Measurements from ENCODE around the gene PPP6R2.

PPP6R2 gene

GRCh38 chr22:50325444-50326224 is 17.5 kb upstream of the PPP6R2 start:
- no peak for TF ChIP-seq CTCF (IDR thresholded peaks at IDR 0.05)

- no peak for TF ChIP-seq CTCF (IDR thresholded peaks at IDR 0.05)
Observed at GRCh38 chr22:50326225-50326955, 16.7 kb upstream of the PPP6R2 start.

GRCh38 chr22:50326956-50327710 is 16.0 kb upstream of the PPP6R2 start, which contains the start of gene DENND6B:
Gene DENND6B (minus strand): TSS chr22:50327012. CDS start chr22:50326988, 24 bp downstream.
- TF ChIP-seq CTCF (IDR thresholded peaks at IDR 0.05): peak; percentile 79

GRCh38 chr22:50327711-50328019 is 15.5 kb upstream of the PPP6R2 start:
- no peak for TF ChIP-seq CTCF (IDR thresholded peaks at IDR 0.05)

GRCh38 chr22:50329236-50329635 is 13.9 kb upstream of the PPP6R2 start:
- no peak for TF ChIP-seq CTCF (IDR thresholded peaks at IDR 0.05)

- no peak for TF ChIP-seq CTCF (IDR thresholded peaks at IDR 0.05)
Observed at GRCh38 chr22:50337262-50338041, 5.7 kb upstream of the PPP6R2 start.

- no peak for TF ChIP-seq CTCF (IDR thresholded peaks at IDR 0.05)
Observed at GRCh38 chr22:50338042-50338573, 5.0 kb upstream of the PPP6R2 start.
